GM13977 (cell line): ENCODE results near the gene OR4X2.

Experiments used
- DNase-seq: peaks from one replicate; pipeline ENCODE4 v3.0.0; 2012; ENCODE audit warnings: low spot score
- CTCF ChIP-seq: IDR thresholded peaks from 2 replicates; pipeline ENCODE4 v1.5.1; 2012; ENCODE audit warnings: mild to moderate bottlenecking, control low read depth; ENCODE audit not compliant: insufficient read depth; ENCODE audit errors: extremely low read depth, missing control alignments
- in situ Hi-C: fragments of 300-500 bp; cut with MboI; formaldehyde crosslinking; loops from one replicate; pipeline ENCODE4 v1.12.0; 2022; ENCODE audit warnings: low sequenced_read_pairs, low pct_unique_long_range_greater_than_20kb, mixed read lengths, inconsistent platforms; ENCODE audit not compliant: unreplicated experiment

The OR4X2 gene

GRCh38 chr11:48242501-48242900 lies 2.4 kb upstream of the OR4X2 start:
- in situ Hi-C loops: no loop called here
- no peak for DNase-seq
- TF ChIP-seq CTCF: no peak

- no peak for DNase-seq
- in situ Hi-C loops: no loop called here
- no peak for TF ChIP-seq CTCF
Measured at GRCh38 chr11:48248902-48249301, 4.0 kb downstream of the OR4X2 start.

GRCh38 chr11:48261600-48261999 lies 16.7 kb downstream of the OR4X2 start:
- in situ Hi-C loops: no loop called here
- no peak for TF ChIP-seq CTCF
- DNase-seq: no peak

- DNase-seq: no peak
- TF ChIP-seq CTCF: no peak
- in situ Hi-C loops: no loop called here
Measured at GRCh38 chr11:48263423-48263911, 18.6 kb downstream of the OR4X2 start, which contains the start of gene OR4X1. Gene OR4X1, plus strand, starts transcription at chr11:48263861. Its CDS starts 0 bp downstream, at chr11:48263861.

- no peak for TF ChIP-seq CTCF
- no peak for DNase-seq
- in situ Hi-C loops: no loop called here
Measured at GRCh38 chr11:48270621-48271020, 25.7 kb downstream of the OR4X2 start.

GRCh38 chr11:48272606-48273005 lies 27.7 kb downstream of the OR4X2 start:
- in situ Hi-C loops: no loop called here
- no peak for DNase-seq
- TF ChIP-seq CTCF: no peak
